ENCODE data around the gene PSTPIP1.

The PSTPIP1 gene

GRCh38 chr15:77017091-77017660 is 22.2 kb downstream of the PSTPIP1 start:
- H3F3A ChIP-seq (ENCODE audit: low read depth) = no peaks in the 10 kb centered on the region
- H3K4me3 ChIP-seq (ENCODE audit: low read length, poor library complexity, severe bottlenecking) = no peak overlapping the region
- H3K79me2 ChIP-seq (ENCODE audit: insufficient read depth, low read length) = no peaks in the 10 kb centered on the region
- TF ChIP-seq CTCF (conservative IDR thresholded peaks at IDR 0.05; ENCODE audit: low read length) (no peak), EZH2phosphoT487 (IDR thresholded peaks at IDR 0.05; ENCODE audit: borderline replicate concordance) (no peak)
- no peak overlapping the region for H2AFZ ChIP-seq (ENCODE audit: low read length)
- H3K4me1 ChIP-seq (ENCODE audit: insufficient read depth, low read length, poor library complexity, severe bottlenecking) = peaks cover 47% of the 10 kb centered on the region
- H3K9ac ChIP-seq (ENCODE audit: low read depth, low read length, poor library complexity, severe bottlenecking) = no peak overlapping the region
- H3K9me2 ChIP-seq (replicated peaks; ENCODE audit: low read depth, low read length) = no peaks in the 10 kb centered on the region
- no peaks in the 10 kb centered on the region; the same call in 1 of the 2 replicates for H3K36me3 ChIP-seq (ENCODE audit: insufficient read depth, low read length)
- H4K20me1 ChIP-seq (ENCODE audit: insufficient read depth, low read length, poor library complexity, severe bottlenecking) = no peaks in the 10 kb centered on the region
- no peaks in the 10 kb centered on the region for H3K9me3 ChIP-seq (ENCODE audit: insufficient read depth, low read depth, low read length)
- no peaks in the 10 kb centered on the region for H3K27me3 ChIP-seq (ENCODE audit: insufficient read depth, low read length, poor library complexity, severe bottlenecking)
- H3K4me2 ChIP-seq (ENCODE audit: low read depth, low read length, poor library complexity, severe bottlenecking) = no peak overlapping the region

- no peak overlapping the region for H3K4me3 ChIP-seq (ENCODE audit: low read length, poor library complexity, severe bottlenecking)
- H3K36me3 ChIP-seq (ENCODE audit: insufficient read depth, low read length) = no peaks in the 10 kb centered on the region; the same call in 1 of the 2 replicates
- H3K4me2 ChIP-seq (ENCODE audit: low read depth, low read length, poor library complexity, severe bottlenecking) = no peak overlapping the region
- no peaks in the 10 kb centered on the region for H3K27me3 ChIP-seq (ENCODE audit: insufficient read depth, low read length, poor library complexity, severe bottlenecking)
- TF ChIP-seq EZH2phosphoT487 (IDR thresholded peaks at IDR 0.05; ENCODE audit: borderline replicate concordance) = no peak
- no peak for TF ChIP-seq CTCF (conservative IDR thresholded peaks at IDR 0.05; ENCODE audit: low read length)
- no peaks in the 10 kb centered on the region for H4K20me1 ChIP-seq (ENCODE audit: insufficient read depth, low read length, poor library complexity, severe bottlenecking)
- no peak overlapping the region for H2AFZ ChIP-seq (ENCODE audit: low read length)
- H3K9me3 ChIP-seq (ENCODE audit: insufficient read depth, low read depth, low read length) = no peaks in the 10 kb centered on the region
- H3K79me2 ChIP-seq (ENCODE audit: insufficient read depth, low read length) = no peaks in the 10 kb centered on the region
- H3K9ac ChIP-seq (ENCODE audit: low read depth, low read length, poor library complexity, severe bottlenecking) = no peak overlapping the region
- peaks cover 48% of the 10 kb centered on the region for H3K4me1 ChIP-seq (ENCODE audit: insufficient read depth, low read length, poor library complexity, severe bottlenecking)
- H3K9me2 ChIP-seq (replicated peaks; ENCODE audit: low read depth, low read length) = no peaks in the 10 kb centered on the region
- H3F3A ChIP-seq (ENCODE audit: low read depth) = no peaks in the 10 kb centered on the region
These were observed 23.1 kb downstream of the PSTPIP1 start for GRCh38 chr15:77017761-77018720.

GRCh38 chr15:77018796-77019505 is 24.0 kb downstream of the PSTPIP1 start:
- Histone ChIP-seq H3K79me2 (ENCODE audit: insufficient read depth, low read length) (no peaks in the 10 kb centered on the region), H3K9me3 (ENCODE audit: insufficient read depth, low read depth, low read length) (no peaks in the 10 kb centered on the region), H2AFZ (ENCODE audit: low read length) (no peak overlapping the region), H3K4me3 (ENCODE audit: low read length, poor library complexity, severe bottlenecking) (no peak overlapping the region), H3K9ac (ENCODE audit: low read depth, low read length, poor library complexity, severe bottlenecking) (no peak overlapping the region), H3K4me2 (ENCODE audit: low read depth, low read length, poor library complexity, severe bottlenecking) (no peak overlapping the region), H4K20me1 (ENCODE audit: insufficient read depth, low read length, poor library complexity, severe bottlenecking) (no peaks in the 10 kb centered on the region), H3K4me1 (ENCODE audit: insufficient read depth, low read length, poor library complexity, severe bottlenecking) (peaks cover 39% of the 10 kb centered on the region), H3K9me2 (replicated peaks; ENCODE audit: low read depth, low read length) (no peaks in the 10 kb centered on the region), H3F3A (ENCODE audit: low read depth) (no peaks in the 10 kb centered on the region), H3K36me3 (ENCODE audit: insufficient read depth, low read length) (no peaks in the 10 kb centered on the region; the same call in 1 of the 2 replicates), H3K27me3 (ENCODE audit: insufficient read depth, low read length, poor library complexity, severe bottlenecking) (no peaks in the 10 kb centered on the region)
- TF ChIP-seq EZH2phosphoT487 (IDR thresholded peaks at IDR 0.05; ENCODE audit: borderline replicate concordance) (no peak), CTCF (conservative IDR thresholded peaks at IDR 0.05; ENCODE audit: low read length) (no peak)
